HG02981 (cell line): ENCODE data around the gene TBX3.

Experiments
- ATAC-seq: cut with Tn5 transposase; IDR thresholded peaks from one replicate; pipeline ENCODE4 v1.9.1; 2021; ENCODE audit warnings: mild to moderate bottlenecking, moderate library complexity; ENCODE audit not compliant: unreplicated experiment

The TBX3 gene

DNA sequence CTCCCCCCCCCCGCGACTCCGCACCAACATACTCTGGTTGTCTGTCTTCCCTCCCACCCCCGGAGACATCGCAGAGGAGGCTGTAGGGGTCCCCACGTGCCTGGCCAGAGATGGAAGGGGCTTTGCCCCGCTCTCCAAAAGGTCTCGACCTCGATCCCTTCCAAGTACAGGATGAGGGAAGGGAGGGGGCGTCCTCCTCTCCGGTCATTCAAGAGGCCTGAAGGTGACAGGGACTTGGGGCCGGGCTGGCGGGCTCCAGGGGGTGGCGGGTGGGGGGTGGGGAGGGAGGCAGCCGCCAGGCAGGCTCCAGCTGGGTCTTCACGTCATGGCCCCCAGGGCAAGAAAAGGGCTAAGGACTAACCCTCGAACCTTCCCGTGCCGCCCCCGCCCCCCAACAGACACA lies 15.1 kb downstream of the TBX3 start:
- no peak for ATAC-seq

DNA sequence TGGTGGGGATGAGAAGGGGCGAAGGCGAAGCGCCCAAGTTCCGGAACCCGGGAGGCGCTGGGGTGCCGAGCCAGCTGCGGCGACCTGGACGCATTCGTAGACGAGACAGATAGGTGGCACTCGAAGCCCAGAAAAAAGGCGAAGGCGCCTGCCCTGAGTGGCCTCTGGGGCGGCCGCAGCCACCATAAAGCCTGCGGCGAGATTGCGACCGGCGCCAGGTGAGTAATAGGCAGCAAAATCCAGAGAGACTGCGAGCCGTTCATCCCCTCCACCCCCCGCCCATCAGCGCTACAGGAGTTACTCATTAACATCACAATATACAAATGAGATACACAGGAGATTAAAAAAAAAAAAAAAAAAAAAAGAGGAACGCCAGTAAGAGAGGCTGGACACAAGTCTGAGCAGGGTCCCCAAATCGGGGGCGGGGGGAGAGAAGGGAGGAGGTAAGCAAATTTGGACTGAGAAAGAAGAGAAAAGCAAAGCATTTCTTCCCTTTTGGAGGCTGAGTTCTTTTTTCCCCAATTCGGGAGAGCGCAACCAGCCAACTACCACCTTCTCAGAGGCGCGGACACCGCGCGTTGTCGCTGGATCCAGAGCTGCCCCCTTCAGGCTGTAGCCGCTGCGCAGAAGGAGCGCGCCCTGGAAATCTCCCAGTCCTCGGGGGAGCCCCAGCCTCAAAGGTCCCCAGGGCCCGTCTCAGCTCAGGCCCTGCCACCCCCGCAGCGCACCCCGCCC lies 15.7 kb downstream of the TBX3 start:
- peak; percentile 69 for ATAC-seq

DNA sequence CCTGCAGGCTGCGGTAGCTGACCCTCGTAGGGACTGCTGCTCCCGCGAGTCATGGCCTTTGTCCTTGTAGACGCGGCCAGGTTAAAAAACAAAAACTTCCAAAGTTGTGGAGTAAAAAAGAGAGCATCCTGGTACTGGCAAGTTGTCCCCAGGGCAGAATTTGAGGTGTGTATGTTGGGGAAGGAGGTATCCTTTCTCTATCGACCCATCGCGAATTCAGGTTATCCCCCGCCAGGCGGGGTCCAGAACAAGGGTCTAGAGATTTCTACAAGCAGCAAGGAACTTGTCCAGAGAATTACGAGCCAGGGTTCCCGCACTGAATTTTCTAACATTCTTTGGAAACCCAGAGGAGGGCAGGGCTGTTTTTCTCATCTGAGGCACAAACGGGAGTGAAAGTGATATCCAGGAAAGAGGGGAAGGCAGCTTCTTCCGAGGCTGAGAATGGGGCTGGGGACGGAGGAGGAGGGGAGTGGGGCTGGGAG lies 16.3 kb downstream of the TBX3 start:
- no peak for ATAC-seq

DNA sequence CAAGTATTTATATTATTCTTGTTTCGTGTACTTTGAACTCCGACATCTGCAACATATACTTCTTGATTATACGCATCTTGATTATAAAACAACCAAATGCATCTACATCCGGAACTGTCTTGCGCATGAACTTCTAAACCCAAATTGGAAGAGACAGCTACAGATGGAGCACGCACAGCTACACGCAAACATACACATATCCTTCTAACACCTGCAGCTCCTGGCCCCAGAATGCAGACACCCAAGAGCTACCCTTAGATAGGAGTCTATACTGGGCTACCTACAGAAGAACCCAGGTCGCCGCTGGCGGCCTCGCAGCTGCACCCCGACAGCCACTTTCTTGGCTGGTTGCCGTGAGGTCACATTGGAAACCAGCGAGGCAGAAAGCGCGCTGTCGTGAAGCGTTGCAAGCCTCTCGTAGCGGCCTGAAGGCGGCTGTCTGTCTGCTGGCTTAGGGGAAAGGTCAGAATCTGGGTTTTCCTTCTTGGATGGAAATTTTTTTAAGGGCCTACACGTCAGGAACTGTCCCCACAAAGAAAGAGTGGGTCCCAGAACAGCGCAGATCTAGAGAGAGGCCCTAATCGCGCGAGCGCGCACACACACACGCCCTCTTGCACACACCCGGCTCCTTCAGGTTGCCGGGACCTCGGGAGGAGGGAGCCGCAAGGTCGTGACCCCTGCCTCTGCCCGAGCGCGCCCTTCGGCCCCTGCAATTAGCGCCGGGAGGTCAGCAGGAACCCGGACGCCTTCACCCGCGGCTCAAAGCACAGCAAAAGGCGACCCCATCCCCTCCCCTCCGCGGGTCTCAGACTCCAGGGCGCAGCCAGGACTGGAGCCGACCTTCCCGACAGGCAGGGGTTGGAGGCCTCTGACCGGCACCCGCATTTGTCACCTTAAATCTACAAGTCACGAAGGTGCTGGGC lies 17.0 kb downstream of the TBX3 start:
- ATAC-seq = no peak

DNA sequence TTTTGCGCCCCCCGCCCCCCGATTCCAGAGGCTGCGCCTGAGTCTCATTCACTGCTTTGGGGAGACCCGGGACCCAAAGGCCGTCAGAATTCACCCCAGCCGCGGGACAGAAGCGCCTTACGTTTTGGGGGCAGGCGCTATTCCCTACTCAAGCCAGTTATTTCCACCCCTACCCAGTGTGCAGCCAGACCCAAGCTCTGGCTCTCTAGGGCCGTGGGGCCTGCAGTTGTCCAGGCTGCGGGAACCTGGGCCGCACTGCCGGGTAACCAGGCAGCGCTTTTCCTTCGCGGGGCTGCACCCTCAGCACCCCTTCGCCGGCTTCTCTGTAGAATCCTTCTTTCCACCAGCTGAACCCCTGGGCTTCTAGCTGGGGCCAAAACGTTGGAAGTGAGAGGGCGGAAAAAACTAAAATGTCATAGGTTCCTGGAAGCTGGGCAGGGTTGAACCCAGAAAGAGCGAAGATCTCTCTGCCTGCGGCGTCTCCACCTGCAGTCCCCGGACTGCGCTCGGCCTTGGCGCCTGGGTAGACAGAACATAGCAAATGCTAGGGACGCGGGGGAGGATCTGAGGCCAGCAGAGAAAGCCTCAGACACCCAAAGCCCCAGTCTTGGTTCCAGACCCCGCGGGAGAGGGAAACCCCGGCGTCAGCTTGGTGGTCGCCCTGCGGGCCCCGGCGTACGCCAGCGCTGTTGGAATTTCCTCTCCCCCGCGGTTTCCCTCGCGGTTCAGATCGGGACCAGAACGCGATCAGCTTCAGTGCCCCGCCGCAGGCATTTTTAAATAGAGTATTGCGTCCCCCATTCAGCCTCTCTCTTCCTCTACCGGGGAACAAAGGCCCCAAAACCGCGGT lies 18.3 kb downstream of the TBX3 start:
- no peak for ATAC-seq

DNA sequence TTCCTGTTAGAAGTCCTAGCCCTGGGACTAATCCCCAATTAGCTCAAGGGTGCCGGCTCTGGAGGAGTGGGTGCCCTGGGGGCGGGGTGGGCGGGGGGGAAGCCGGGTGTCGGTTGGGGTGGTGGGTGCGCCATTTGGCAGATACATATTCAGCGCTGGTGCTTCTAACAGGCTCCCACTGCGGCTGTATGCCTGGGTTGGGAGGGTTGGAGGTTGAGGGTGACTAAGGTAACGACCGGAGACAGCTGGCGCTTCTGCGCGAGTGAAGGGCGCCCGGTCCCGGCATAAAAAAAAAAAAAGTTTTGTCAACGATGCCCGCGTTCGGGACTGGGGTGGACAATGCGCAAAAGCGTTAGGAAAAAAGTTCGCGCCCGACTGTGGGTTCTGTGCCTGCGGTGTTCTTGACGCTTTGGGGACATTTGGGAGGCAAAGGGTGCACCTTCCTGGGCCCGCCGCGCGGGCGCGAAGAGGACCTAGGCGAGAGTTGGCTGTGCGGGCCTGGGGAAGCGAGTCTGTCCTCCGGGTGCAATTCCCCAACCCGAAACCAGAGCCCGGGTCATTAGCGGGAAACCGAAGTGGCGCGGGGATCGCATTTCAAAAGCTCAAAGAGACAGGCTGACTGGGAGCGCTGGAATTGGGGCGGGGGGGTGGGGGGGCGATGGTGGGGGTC lies 19.2 kb downstream of the TBX3 start:
- no peak for ATAC-seq

DNA sequence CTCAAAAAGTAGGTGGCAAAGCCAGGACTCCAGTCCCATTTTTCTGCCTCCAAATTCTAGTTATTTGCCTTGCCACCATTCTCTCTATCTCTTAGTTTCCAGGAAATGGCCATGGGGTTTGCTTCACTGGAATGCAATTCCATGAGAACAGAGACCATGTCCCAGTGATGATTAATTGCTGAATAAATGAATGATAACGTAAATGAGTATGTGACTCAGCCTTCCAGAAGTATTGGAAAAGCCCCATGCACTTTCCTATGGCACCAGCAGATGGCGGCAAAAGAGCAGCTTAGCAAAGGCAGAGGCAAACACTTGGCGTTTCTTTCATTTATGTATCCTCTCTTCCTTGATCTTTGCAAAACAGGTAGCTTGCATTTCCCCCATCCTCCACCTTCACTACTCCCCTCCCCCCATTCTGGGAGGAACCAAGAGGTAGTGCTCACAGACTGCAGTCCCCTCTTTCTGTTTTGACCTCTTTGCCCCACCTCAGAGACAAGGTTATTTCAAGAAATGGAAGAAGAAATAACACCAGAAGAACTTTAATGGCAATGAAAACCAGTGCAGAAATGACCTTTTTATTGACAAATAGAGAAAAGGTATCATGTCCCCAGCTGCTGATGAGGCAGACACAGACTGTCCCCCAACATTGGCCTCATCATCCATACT lies 21.3 kb downstream of the TBX3 start:
- ATAC-seq = no peak

DNA sequence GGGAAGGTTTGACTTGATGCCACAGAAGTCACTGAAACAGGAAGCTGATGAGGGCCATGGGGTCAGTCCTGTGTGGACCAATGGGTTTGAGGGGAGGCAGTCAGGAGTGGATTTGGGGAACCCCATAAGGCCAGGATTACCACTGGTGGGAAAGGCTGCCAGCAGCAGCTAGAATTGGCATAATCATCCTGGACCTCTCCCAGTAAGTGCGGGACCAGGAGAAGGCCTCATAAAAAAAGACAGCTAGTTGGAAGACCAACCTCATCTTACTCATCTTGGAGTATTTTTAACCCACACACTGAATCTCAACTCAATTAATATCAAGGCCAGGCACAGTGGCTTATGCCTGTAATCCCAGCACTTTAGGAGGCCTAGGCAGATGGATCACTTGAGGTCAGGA lies 22.7 kb downstream of the TBX3 start:
- ATAC-seq = no peak

DNA sequence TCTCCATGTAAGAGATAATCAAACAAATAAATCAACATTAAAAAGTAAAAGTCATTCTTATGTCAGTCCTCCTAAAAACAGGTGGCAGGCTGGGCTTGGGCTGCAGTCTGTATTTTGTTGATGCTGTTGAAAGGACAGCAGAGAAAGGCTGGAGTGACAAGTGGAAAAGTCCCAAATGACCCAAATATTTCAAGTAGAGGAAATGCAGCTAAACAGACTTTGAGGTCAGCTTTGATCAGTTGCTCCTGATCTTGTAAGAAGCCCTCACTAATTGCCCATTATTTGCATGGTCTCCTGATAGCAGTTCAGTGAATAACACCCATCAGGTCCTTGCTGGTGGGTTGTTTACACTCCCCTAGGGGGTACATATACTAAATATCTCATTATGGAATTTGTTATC lies 24.9 kb downstream of the TBX3 start:
- no peak for ATAC-seq

DNA sequence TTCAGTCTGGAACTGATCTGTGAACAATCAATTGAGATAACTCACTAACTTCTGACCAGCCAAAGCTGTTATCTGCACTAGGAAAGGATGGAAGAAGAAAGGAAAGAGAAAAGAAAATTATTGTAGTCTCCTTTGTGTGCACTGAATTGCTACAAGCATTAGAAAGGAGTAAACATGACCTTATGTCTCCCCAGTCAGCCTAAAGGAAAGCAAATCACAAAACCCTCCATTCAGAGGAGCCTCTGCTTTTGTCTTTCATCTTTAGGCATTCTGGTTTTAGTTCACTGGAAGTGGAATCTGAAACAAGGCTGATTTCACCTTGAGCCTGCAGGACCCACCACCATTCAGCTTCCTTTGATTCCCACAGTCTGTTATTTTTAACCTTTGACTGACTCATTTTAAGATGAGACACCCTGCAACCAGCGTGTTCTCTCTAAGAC lies 26.0 kb downstream of the TBX3 start:
- ATAC-seq = no peak

DNA sequence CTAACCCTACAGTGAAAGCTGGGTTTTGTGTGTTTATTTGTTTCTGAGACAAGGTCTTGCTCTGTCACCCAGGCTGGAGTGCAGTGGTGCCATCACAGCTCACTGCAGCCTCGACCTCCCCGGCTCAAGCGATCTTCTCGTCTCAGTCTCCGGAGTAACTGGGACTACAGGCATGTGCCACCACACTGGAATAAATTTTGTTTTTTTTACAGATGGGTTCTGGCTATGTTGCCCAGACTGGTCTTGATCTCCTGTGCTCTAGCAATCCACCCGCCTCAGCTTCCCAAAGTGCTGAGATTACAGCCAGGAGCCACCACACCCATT lies 26.4 kb downstream of the TBX3 start:
- no peak for ATAC-seq

DNA sequence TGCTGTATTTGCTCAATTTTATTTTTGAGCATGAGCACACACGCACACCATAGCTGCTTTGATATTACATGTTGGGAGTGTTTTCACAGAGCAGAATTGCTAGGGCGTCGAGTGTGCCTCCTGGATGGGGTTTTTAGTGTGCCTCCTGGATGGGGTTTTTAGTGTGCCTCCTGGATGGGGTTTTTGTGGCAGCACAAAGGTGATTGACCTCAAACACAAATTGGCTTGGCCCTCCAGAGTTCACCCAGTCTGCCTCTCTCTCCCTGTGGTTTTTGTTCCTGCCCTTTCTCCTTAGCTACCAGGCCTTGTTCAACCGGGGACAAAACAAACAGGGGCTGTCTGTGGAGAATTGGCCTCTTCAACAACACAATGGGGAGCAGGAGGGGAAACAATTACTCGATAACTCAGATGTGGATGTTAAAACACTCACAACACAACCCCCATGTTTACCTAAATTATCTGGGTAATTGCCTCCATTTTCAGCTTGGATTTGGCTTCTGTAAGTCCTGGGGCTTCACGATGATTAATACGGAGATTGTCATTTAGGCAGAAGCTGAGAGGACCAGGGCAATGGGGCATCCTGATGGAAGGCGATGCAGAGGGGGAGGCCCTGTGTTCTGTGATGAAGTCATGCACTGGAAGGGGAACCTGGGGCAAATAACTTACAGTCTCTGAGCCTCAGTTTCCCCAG lies 26.9 kb downstream of the TBX3 start:
- ATAC-seq = no peak

DNA sequence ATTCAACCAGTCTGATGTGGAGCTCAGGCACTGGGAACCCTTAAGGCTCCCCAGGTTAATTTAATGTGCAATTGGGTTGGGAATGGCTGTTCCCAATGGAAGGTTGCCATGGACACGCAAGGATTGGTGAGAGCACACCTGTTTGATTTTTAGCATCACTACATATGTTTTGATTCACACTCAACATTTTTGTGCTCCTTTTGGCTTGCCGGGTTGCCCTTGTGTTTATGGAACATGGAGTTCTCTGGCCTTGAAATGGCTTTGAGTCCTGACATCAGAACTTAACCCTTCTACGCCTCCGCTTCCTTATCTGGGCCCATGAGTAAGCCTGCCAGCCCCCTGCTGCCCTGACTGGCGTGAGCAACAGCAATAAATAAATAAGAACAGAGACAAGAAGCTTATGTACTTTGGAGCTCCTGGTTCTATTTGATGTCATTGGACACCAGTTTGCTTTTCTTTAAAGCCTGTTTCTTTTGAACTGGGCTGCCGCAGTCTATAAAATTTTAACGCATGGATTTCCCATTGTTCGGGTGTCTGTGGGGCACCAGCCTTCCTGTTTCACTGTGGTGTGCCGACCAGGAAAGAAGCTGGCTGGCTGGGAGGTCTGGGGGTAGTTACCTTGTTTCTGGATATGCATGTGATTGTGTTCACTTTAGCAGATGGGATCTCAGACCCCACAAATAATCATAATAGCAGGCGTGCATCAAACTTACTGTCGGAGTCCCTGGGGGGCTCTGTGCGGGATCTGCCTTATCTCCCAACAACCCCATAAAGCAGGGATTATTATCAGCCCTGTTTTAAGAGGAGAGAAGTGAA lies 27.8 kb downstream of the TBX3 start:
- ATAC-seq = no peak

DNA sequence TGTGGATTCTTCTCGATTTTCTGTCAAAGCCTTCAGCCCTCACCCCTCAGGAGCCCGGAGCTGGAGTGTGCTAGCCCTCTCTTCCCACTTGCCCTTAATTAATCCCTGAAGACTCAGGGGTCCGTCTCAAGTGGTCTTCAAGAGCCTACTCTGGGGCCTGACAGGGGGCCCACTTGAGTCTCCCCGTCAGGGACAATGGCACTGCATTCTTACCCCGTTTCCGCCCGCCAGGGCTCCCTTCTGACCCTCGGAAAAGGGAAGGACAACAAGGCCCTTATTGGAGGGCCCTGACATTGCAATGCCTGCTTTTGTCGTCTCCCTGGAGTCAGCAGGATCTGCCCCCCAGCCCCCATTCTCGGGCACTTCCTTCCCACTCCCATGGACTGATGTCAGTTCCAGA lies 34.4 kb downstream of the TBX3 start:
- no peak for ATAC-seq

DNA sequence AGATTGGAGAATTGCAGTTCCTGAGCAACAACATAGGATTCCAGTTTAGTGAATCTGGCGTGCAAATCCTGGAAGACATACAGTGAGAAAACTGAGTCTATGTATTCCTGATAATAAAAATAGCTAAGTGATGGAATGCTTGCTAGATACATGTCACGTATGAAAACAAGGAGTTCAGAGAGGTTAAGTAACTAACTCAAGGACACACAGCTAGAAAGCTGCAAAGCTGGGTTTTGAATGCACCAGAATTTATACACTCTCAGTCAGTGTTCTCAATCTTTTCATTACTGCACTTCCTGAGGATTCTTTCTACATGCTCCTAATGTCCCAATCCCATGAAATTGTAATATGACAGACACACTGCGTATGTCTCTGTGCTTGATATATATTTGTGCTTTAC lies 35.3 kb downstream of the TBX3 start:
- ATAC-seq = no peak

DNA sequence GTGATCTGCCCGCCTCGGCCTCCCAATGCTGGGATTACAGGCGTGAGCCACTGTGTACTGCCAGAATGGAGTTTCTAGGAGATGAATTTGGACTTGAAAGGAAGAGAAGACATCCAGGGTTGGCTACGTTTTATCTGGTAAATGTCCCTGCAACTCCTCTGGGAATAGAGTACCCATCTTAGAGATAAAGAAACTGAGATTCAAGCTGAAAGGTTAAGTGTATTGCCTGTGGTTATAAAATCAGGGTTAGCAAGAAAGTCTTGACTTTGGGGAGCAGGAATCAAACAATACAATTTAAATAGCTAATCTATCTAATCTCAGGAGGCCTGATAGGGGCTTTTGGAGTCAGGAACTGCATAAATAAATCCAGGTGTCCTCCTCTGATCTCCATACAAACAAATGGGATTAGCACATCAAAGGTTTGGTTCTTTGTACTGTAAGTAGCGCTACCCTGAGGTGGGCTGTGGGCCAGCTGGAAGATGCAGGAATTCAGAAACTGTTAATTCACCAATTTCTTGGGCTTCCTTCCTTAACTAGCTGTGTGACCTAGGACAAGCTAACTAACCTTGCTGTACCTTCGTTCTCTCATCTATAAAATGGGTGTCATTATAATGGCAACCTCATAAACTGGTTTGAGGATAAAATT lies 45.1 kb downstream of the TBX3 start:
- no peak for ATAC-seq

DNA sequence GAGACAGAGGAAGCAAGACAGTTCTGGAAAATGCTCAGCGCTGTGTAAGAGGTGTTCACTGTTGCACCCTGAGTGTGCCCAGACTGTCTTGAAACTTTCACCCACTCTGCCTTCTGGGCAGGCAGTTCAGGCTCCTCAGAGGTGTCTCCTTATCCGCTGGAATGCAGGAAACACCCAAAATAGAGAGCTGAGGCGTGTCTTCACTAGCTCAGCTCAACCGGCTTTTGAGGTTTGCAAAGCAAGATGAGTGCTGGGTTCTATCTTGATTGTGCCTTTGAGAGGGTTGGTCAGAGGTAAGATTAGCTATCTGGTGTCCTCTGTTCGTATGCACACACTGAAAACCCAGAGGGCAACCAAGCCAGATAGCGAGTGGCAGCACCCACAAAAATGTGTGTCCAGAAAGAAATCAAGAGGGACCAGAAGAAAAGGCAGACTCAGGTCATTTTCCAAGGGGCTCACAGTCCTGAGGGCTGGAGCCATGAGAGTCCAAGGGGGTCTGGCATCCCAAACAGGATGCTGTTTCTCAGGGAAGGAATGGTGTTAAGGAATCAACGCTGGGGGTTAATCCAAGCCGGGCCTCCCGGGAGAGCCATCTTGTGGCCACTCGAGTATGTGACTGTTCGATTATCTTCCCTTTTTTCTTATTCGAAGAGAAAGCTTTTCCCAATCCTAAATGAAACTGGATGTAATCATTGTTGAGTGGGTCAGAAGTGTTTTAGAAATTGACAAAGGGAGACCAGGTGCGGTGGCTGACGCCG lies 47.1 kb downstream of the TBX3 start:
- no peak for ATAC-seq

DNA sequence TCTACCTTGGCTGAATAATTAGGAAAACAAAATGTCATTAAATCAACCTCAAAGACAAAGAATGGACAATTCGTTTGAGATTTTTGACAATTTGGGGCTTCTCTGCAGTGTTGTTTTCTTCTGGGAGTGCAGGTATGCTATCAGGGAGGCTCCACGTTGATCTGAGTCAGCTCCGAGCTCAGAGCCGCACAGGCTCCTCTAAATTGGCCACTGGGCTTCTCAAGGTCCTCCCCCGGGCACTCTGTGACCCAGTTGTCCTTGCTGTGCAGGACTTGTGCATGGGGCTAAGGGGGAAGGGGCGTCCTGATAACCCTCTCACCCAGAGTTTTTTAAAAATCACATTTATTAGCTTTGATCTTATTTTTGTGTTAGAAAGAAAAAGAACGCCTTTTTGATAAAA lies 52.7 kb downstream of the TBX3 start:
- no peak for ATAC-seq
